DMS 273 (cell line): ENCODE results near the gene ABCG4.
A peak's percentile ranks its signal among the peaks of the same experiment; 100 is the strongest.
"Not testable (repeated sequence)": the region's sequence is repeated elsewhere in the genome, so short reads cannot be mapped to it uniquely, and the experiment has no call there.

Experiments
- DNase-seq: peaks from one replicate; lab custom pipeline; 2025; ENCODE audit not compliant: unreplicated experiment; lab: John Stamatoyannopoulos, UW

The ABCG4 gene

DNA sequence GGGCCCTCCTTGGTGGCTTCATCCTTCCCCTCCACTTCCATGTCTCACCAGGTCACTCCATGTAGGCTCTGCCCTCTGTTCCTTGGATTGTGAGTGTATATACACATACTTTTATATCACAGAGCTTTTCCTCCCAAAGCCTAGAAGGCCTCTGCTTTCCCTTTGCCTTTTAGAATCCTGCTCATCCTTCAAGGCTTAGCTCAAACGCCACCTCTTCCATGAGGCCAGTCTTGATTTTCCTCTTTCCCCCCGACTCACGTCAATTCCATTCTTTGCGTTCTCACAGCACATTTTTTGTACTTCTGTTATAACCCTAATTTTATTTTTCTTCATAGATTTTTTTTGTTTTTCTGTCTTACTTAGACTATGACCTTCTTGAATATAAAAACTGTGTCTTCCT, 3.8 kb downstream of the ABCG4 start:
- no peak for DNase-seq

DNA sequence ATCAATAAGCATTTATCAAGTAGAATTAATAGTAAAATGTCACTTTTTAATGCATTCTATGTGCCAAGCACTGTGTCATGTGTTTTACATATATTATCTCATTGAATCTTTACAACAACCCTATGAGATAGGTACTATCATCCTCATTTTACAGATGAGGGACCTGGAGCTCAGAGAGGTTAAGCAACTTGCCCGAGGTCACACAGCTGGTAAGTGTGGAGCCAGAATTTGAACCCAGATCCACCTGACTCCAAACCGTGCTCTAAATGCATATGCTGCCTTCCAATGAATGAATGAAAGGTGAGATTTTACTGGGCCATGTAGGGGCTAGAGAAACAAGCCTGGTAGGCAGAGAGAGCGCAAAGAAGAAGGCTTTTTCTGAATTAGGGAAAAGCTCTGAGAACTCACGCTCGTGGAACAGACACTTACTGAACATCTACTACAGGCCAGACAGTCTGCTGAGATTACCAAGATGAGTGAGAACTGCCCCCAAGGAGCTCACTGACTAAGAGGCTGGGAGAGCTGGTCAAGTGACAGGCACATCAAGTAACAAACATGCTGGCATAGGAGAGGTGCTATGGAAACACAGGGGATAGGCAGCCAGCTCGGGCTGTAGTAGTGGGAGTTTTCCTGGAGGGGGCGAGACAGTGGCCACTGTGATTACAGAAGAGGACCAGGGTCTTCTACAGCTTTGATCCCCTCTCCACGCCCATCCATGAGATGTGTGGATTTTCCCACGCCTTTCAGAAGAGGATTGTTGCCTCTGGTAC, 4.4 kb downstream of the ABCG4 start:
- DNase-seq: peak; percentile 17

DNA sequence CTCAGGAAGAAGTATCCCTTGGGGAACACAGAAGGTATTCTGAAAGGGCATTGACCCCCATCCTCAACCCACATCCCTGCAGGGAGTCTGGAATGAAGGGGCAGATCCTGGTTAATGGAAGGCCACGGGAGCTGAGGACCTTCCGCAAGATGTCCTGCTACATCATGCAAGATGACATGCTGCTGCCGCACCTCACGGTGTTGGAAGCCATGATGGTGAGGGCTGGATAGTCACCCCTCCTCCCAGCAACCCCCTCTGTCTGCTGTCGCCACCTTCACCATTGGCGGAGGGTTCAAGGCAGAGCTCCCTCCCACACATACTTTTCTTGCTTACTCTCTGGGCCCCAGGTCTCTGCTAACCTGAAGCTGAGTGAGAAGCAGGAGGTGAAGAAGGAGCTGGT, 5.3 kb downstream of the ABCG4 start:
- DNase-seq: no peak

DNA sequence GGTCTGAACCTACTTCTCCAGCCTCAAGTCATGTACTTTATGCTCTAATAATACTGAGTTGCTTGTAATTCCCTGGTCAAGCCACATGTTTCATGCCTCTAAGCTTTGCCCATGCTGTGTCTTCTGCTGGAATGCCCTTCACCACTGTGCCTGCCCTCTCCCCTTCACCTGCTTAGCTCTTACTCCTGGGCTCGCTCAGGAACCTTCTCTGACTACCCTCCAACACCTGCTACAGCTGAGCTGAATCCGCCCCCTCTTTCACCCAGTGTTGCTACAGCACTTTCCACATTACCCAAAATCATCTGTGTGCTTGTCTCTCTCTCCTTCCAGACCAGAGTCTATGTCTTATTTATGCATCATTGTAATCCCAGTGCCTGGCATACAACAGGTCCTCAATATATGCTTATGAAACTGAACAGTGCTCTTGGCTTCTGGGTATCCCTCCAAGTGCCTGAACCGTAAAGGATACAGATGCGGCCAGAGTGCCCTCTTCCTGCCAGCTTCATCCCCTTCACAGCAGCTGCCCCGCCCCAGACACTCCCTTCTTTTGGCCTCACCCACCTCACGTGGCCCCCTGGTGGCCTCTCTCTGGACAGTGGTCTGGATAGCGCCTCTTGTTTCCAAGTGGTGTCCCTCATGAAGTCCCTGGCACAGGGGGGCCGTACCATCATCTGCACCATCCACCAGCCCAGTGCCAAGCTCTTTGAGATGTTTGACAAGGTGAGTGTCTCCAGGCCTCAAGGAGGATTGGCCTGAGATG, 7.1 kb downstream of the ABCG4 start:
- DNase-seq: peak; percentile 29

GRCh38 chr11:119156496-119156895, 7.6 kb downstream of the ABCG4 start:
- DNase-seq: no peak

- no peak for DNase-seq
Observed at GRCh38 chr11:119157063-119157462, 8.2 kb downstream of the ABCG4 start.

DNA sequence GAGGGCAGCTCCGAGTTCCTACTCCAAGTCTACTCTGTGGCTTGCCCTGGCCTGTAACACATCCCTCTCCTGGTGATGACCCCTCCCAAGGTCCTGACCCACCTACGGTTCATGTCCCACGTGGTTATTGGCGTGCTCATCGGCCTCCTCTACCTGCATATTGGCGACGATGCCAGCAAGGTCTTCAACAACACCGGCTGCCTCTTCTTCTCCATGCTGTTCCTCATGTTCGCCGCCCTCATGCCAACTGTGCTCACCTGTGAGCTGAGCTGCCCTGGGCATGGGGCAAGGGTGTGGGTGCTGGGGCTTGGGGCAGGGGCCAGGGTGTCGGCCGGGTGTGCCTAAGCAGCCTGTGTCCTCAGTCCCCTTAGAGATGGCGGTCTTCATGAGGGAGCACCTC, 9.6 kb downstream of the ABCG4 start:
- no peak for DNase-seq

- no peak for DNase-seq
Observed at GRCh38 chr11:119160151-119160550, 11.3 kb downstream of the ABCG4 start.

GRCh38 chr11:119161871-119162270, 13.0 kb downstream of the ABCG4 start:
- DNase-seq: no peak

DNA sequence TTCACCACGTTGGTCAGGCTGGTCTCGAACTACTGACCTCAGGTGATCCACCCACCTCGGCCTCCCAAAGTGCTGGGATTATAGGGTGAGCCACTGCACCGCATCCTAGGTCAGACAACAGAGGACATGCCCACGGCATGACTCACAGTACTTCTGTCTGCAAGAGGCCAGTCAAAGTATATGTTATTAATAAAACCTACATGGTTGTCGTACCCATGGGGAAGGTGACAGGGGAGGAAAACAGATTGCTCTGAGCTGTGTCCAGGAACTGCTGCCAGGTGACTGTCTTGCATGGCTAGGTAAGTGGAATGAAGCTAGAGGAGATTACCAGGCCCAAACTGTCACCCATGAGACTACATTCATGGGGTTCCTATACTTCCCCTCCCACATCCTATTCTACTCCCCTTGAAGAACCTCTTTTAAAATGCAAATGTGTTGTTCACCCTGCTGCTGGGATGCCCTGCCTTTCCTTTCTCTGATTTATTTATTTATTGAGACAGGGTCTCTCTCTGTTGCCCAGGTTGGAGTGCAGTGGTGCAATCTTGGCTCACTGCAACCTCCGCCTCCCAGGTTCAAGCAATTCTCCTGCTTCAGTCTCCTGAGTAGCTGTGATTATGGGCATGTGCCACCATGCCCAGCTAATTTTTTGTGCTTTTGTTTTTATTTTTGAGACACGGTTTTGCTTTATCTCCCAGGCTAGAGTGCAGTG, 17.7 kb downstream of the ABCG4 start:
- no peak for DNase-seq

- not testable (repeated sequence) for DNase-seq
Observed at GRCh38 chr11:119167077-119167458, 18.2 kb downstream of the ABCG4 start.

DNA sequence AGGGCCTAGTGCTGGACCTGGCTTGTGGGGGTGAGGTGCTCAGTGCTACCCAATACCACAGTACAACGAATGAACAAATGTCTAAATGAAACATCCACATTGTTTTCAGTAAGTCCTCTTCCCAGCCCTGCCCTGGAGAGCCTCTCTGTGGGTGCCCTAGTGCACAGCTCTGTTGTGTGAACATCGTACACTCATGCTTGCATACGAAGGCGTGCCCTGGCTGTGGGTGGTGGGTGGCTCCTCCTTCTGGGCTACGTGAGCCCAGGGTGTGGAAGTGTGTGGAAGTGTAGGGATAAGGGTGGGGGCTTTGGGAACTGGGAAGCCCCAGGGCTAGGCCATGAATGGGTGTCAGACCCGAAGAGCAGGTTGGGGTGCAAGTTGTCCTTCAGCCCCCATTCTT, 19.1 kb downstream of the ABCG4 start:
- DNase-seq: no peak

DNA sequence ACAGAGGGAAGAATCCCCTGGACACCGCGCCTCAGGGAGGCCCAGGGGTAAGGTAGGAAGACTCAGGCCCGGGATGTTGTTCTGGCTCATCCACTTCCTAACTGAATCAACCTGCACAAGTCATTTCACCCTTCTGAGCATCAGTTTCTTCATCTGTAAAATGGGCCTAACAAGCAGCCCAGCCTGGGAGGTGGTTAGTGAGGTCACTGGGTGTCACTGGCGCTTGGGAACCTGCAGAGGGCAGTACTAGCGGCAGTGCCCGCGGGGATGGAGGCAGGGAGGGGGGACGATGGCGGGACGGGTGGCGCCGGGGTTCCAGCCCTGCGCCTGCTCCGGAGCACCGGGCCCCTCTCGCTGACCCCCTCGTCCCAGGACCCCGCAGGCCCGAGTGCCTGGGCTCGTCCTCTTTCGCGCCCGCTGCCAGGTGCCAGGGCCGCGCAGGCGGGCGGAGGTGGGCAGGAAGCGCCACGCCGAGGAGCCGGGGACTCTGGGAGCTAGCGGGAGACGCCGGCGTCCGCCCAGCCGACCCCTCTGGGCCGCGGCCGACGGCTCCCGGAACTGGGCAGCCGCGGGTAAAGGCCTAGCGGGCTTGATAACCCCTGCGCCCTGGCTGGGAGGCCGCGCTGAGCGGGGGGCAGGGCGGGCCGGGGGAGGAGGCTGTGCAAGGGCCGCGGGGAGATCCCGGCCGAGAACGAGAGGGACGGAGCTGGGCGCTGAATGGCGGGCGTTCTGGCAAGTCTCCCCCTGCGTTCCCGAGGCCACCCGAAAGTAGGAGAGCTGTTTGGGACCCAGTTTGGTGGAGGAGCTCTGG, 19.8 kb downstream of the ABCG4 start, which contains the start of gene NLRX1:
NLRX1 (plus strand) TSS at position 255 of the 811 bp plus-strand sequence. CDS start 2,679 bp downstream, outside the sequence.
- DNase-seq: peak; percentile 87

GRCh38 chr11:119169282-119169719, 20.4 kb downstream of the ABCG4 start:
- DNase-seq: no peak

DNA sequence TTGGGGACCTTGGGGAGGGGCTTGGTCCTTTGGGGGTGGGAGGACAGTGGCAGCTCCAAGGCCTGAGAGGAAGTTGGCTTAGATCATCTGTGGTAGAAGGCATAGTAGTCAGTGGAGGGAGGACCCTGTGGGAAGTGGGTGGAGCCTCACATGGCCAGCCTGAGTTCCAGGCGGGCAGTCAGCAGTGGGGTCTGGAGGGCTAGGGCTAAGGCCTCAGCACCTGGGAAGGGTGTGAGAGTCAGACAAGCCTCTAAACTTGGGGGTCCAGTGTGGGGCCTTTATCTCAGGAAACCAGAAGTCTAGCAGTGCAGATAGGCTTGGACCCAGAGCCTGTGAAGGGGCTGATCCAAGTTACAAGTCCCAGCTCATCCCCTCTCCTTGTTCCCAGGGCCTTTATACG, 23.7 kb downstream of the ABCG4 start:
- no peak for DNase-seq

DNA sequence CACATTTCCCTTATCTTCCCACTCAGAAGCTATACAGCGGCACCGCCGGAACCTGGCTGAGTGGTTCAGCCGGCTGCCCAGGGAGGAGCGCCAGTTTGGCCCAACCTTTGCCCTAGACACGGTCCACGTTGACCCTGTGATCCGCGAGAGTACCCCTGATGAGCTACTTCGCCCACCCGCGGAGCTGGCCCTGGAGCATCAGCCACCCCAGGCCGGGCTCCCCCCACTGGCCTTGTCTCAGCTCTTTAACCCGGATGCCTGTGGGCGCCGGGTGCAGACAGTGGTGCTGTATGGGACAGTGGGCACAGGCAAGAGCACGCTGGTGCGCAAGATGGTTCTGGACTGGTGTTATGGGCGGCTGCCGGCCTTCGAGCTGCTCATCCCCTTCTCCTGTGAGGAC, 24.6 kb downstream of the ABCG4 start:
- no peak for DNase-seq

GRCh38 chr11:119175493-119176077, 26.7 kb downstream of the ABCG4 start:
- peak; percentile 24 for DNase-seq

DNA sequence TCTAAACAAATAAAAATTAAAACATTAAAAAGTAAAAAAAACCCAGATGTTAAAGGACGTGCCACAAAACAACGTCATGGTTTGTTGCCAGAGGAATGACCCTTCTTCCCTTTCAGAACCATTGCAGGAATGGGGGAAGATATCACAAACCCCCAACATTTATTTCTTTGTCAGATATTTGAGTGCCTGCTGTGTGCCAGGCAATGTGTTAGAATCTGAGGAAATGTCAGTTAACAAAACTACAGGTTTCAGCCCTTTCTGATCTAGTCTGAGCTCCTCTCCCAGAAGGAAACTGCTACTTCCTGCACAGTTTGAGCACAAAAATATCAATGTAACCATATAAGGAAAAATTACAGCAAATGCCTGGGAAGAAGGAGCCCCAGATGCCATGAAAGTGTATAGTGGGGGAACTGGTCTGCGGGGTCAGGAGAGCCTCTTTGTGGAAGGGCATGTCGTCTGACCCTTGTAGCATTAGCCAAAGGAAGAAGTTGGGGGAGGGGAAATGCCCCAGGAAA, 29.4 kb downstream of the ABCG4 start:
- DNase-seq: no peak

GRCh38 chr11:119179342-119179741, 30.5 kb downstream of the ABCG4 start:
- DNase-seq: no peak

DNA sequence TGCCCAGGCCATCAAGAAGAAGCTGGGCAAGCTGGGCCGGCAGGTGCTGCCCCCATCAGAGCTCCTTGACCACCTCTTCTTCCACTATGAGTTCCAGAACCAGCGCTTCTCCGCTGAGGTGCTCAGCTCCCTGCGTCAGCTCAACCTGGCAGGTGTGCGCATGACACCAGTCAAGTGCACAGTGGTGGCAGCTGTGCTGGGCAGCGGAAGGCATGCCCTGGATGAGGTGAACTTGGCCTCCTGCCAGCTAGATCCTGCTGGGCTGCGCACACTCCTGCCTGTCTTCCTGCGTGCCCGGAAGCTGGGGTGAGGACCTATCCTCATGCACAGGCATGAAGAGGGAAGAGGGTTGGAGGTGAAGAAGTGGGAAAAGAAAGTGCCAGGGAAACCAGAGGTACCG, 31.1 kb downstream of the ABCG4 start:
- DNase-seq: peak; percentile 31
